SIG-M5 treated with dmso at 0.1 percent for 504 hours (cell line): ENCODE measurements around the gene NSD2.

ENCODE experiments used
- DNase-seq: peaks from one replicate; lab custom pipeline; 2025; ENCODE audit not compliant: unreplicated experiment; lab: John Stamatoyannopoulos, UW

Gene NSD2

GRCh38 chr4:1940566-1940965, 69.4 kb downstream of the NSD2 start:
- no peak for DNase-seq

GRCh38 chr4:1943928-1944327, 72.7 kb downstream of the NSD2 start:
- no peak for DNase-seq

GRCh38 chr4:1945124-1945895, 74.1 kb downstream of the NSD2 start:
- no peak for DNase-seq

- DNase-seq, result no peak
Observed at GRCh38 chr4:1945912-1946311, 74.7 kb downstream of the NSD2 start.

- DNase-seq, result no peak
Observed at GRCh38 chr4:1948232-1948631, 77.0 kb downstream of the NSD2 start.

- no peak for DNase-seq
Observed at GRCh38 chr4:1948892-1949436, 77.8 kb downstream of the NSD2 start.

GRCh38 chr4:1950369-1950768, 79.2 kb downstream of the NSD2 start:
- no peak for DNase-seq

GRCh38 chr4:1952058-1952700, 81.0 kb downstream of the NSD2 start:
- no peak for DNase-seq

- no peak for DNase-seq
Observed at GRCh38 chr4:1952719-1953118, 81.5 kb downstream of the NSD2 start.

GRCh38 chr4:1953335-1953734, 82.1 kb downstream of the NSD2 start:
- no peak for DNase-seq

GRCh38 chr4:1956631-1957030, 85.4 kb downstream of the NSD2 start:
- no peak for DNase-seq

- DNase-seq, result no peak
Observed at GRCh38 chr4:1958276-1959103, 87.3 kb downstream of the NSD2 start.

GRCh38 chr4:1959104-1959384, 87.9 kb downstream of the NSD2 start:
- no peak for DNase-seq

- DNase-seq, result no peak
Observed at GRCh38 chr4:1960170-1960825, 89.1 kb downstream of the NSD2 start.

GRCh38 chr4:1961038-1961437, 89.8 kb downstream of the NSD2 start:
- no peak for DNase-seq

GRCh38 chr4:1961563-1961962, 90.4 kb downstream of the NSD2 start:
- DNase-seq, result no peak

- DNase-seq, result no peak
Observed at GRCh38 chr4:1962980-1963379, 91.8 kb downstream of the NSD2 start.

- no peak for DNase-seq
Observed at GRCh38 chr4:1964443-1964842, 93.2 kb downstream of the NSD2 start.

GRCh38 chr4:1964971-1965370, 93.8 kb downstream of the NSD2 start:
- no peak for DNase-seq

GRCh38 chr4:1967512-1968149, 96.4 kb downstream of the NSD2 start:
- DNase-seq, result no peak
